ENCODE results near the gene SLC24A3. TPM values are rescaled to one million over a fixed set of nuclear protein-coding genes. Genes with fewer than 3 reads are reported as not detected.

SLC24A3 gene
- total and polyA plus RNA-seq, 2 experiments from 2014 or later: 0.81 to 2.5 TPM

DNA sequence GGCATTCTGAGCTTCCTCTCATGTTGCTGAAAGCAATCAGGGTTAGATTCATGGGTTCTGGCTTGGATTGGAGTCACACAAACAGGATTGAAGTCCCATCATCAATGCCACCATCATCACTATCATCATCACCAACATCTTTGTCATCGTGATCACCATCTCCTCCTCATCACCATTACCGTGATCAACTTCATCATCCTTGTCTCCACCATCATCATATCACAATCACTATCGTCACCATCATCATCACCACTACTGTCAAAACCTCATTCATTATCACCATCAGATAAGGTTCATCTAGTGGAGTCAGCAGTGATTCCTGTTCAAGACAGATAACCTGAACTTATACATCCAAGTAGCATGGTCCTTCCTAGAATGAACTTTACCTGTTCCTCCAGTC is 351.8 kb downstream of the SLC24A3 start:
- Histone ChIP-seq H3K4me2 (no peak overlapping the region), H3K27ac (ENCODE audit: low read depth) (no peak overlapping the region), H4K20me1 (replicated peaks; ENCODE audit: insufficient read depth) (no peaks in the 10 kb centered on the region), H3K79me2 (replicated peaks; ENCODE audit: insufficient read depth) (no peaks in the 10 kb centered on the region), H2AFZ (no peak overlapping the region), H3K36me3 (ENCODE audit: insufficient read depth) (no peaks in the 10 kb centered on the region), H3K4me3 (no peak overlapping the region), H3K9me2 (ENCODE audit: insufficient read depth) (peaks cover 10% of the 10 kb centered on the region; the same call in 1 of the 2 replicates), H3K4me1 (ENCODE audit: insufficient read depth) (no peaks in the 10 kb centered on the region), H3K27me3 (ENCODE audit: insufficient read depth) (no peaks in the 10 kb centered on the region), H3F3A (replicated peaks; ENCODE audit: low read depth) (no peaks in the 10 kb centered on the region)
- no peak overlapping the region for H3K4me3 Mint-ChIP-seq
- DNase-seq (ENCODE audit: low spot score) (no peak), ATAC-seq (no peak)
- H3K27ac Mint-ChIP-seq: no peak overlapping the region
- H3K36me3 Mint-ChIP-seq (ENCODE audit: low read depth): no peaks in the 10 kb centered on the region
- H3K27me3 Mint-ChIP-seq (ENCODE audit: insufficient read depth, low read depth, poor library complexity): no peaks in the 10 kb centered on the region
- peaks cover 6% of the 10 kb centered on the region; the same call in 2 of the 3 replicates for H3K4me1 Mint-ChIP-seq
- H3K9me3 Mint-ChIP-seq: no peaks in the 10 kb centered on the region
- no peak for TF ChIP-seq JUNB (IDR thresholded peaks at IDR 0.05; ENCODE audit: unreplicated experiment)
- no peak for TF ChIP-seq STAT1 (IDR thresholded peaks at IDR 0.05; ENCODE audit: unreplicated experiment)
- TF ChIP-seq POLR2AphosphoS5 (IDR thresholded peaks at IDR 0.05; ENCODE audit: low read depth): no peak
- TF ChIP-seq CREB1 (CRISPR knock-in tag; IDR thresholded peaks at IDR 0.05; ENCODE audit: low read depth): no peak
- TF ChIP-seq ZNF114 (CRISPR knock-in tag; IDR thresholded peaks at IDR 0.05): no peak
- no peak for TF ChIP-seq EZH2phosphoT487 (IDR thresholded peaks at IDR 0.05; ENCODE audit: unreplicated experiment)
- TF ChIP-seq ZNF331 (CRISPR knock-in tag; IDR thresholded peaks at IDR 0.05; ENCODE audit: low read depth): no peak
- TF ChIP-seq, protein P1, sequence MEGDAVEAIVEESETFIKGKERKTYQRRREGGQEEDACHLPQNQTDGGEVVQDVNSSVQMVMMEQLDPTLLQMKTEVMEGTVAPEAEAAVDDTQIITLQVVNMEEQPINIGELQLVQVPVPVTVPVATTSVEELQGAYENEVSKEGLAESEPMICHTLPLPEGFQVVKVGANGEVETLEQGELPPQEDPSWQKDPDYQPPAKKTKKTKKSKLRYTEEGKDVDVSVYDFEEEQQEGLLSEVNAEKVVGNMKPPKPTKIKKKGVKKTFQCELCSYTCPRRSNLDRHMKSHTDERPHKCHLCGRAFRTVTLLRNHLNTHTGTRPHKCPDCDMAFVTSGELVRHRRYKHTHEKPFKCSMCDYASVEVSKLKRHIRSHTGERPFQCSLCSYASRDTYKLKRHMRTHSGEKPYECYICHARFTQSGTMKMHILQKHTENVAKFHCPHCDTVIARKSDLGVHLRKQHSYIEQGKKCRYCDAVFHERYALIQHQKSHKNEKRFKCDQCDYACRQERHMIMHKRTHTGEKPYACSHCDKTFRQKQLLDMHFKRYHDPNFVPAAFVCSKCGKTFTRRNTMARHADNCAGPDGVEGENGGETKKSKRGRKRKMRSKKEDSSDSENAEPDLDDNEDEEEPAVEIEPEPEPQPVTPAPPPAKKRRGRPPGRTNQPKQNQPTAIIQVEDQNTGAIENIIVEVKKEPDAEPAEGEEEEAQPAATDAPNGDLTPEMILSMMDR (conservative IDR thresholded peaks at IDR 0.05; ENCODE audit: low read depth in 2 of 2): no peak
- TF ChIP-seq, protein P2, sequence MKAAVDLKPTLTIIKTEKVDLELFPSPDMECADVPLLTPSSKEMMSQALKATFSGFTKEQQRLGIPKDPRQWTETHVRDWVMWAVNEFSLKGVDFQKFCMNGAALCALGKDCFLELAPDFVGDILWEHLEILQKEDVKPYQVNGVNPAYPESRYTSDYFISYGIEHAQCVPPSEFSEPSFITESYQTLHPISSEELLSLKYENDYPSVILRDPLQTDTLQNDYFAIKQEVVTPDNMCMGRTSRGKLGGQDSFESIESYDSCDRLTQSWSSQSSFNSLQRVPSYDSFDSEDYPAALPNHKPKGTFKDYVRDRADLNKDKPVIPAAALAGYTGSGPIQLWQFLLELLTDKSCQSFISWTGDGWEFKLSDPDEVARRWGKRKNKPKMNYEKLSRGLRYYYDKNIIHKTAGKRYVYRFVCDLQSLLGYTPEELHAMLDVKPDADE (IDR thresholded peaks at IDR 0.05): no peak
- TF ChIP-seq NANOG (IDR thresholded peaks at IDR 0.05; ENCODE audit: borderline replicate concordance): no peak
- TF ChIP-seq, protein P3, sequence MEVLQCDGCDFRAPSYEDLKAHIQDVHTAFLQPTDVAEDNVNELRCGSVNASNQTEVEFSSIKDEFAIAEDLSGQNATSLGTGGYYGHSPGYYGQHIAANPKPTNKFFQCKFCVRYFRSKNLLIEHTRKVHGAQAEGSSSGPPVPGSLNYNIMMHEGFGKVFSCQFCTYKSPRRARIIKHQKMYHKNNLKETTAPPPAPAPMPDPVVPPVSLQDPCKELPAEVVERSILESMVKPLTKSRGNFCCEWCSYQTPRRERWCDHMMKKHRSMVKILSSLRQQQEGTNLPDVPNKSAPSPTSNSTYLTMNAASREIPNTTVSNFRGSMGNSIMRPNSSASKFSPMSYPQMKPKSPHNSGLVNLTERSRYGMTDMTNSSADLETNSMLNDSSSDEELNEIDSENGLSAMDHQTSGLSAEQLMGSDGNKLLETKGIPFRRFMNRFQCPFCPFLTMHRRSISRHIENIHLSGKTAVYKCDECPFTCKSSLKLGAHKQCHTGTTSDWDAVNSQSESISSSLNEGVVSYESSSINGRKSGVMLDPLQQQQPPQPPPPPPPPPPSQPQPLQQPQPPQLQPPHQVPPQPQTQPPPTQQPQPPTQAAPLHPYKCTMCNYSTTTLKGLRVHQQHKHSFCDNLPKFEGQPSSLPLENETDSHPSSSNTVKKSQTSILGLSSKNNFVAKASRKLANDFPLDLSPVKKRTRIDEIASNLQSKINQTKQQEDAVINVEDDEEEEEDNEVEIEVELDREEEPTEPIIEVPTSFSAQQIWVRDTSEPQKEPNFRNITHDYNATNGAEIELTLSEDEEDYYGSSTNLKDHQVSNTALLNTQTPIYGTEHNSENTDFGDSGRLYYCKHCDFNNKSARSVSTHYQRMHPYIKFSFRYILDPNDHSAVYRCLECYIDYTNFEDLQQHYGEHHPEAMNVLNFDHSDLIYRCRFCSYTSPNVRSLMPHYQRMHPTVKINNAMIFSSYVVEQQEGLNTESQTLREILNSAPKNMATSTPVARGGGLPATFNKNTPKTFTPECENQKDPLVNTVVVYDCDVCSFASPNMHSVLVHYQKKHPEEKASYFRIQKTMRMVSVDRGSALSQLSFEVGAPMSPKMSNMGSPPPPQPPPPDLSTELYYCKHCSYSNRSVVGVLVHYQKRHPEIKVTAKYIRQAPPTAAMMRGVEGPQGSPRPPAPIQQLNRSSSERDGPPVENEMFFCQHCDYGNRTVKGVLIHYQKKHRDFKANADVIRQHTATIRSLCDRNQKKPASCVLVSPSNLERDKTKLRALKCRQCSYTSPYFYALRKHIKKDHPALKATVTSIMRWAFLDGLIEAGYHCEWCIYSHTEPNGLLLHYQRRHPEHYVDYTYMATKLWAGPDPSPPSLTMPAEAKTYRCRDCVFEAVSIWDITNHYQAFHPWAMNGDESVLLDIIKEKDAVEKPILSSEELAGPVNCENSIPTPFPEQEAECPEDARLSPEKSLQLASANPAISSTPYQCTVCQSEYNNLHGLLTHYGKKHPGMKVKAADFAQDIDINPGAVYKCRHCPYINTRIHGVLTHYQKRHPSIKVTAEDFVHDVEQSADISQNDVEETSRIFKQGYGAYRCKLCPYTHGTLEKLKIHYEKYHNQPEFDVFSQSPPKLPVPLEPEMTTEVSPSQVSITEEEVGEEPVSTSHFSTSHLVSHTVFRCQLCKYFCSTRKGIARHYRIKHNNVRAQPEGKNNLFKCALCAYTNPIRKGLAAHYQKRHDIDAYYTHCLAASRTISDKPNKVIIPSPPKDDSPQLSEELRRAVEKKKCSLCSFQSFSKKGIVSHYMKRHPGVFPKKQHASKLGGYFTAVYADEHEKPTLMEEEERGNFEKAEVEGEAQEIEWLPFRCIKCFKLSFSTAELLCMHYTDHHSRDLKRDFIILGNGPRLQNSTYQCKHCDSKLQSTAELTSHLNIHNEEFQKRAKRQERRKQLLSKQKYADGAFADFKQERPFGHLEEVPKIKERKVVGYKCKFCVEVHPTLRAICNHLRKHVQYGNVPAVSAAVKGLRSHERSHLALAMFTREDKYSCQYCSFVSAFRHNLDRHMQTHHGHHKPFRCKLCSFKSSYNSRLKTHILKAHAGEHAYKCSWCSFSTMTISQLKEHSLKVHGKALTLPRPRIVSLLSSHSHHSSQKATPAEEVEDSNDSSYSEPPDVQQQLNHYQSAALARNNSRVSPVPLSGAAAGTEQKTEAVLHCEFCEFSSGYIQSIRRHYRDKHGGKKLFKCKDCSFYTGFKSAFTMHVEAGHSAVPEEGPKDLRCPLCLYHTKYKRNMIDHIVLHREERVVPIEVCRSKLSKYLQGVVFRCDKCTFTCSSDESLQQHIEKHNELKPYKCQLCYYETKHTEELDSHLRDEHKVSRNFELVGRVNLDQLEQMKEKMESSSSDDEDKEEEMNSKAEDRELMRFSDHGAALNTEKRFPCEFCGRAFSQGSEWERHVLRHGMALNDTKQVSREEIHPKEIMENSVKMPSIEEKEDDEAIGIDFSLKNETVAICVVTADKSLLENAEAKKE (CRISPR knock-in tag; IDR thresholded peaks at IDR 0.05): no peak
- no peak for TF ChIP-seq EZH2 (IDR thresholded peaks at IDR 0.05; ENCODE audit: low read depth, unreplicated experiment)
- TF ChIP-seq, protein P4, sequence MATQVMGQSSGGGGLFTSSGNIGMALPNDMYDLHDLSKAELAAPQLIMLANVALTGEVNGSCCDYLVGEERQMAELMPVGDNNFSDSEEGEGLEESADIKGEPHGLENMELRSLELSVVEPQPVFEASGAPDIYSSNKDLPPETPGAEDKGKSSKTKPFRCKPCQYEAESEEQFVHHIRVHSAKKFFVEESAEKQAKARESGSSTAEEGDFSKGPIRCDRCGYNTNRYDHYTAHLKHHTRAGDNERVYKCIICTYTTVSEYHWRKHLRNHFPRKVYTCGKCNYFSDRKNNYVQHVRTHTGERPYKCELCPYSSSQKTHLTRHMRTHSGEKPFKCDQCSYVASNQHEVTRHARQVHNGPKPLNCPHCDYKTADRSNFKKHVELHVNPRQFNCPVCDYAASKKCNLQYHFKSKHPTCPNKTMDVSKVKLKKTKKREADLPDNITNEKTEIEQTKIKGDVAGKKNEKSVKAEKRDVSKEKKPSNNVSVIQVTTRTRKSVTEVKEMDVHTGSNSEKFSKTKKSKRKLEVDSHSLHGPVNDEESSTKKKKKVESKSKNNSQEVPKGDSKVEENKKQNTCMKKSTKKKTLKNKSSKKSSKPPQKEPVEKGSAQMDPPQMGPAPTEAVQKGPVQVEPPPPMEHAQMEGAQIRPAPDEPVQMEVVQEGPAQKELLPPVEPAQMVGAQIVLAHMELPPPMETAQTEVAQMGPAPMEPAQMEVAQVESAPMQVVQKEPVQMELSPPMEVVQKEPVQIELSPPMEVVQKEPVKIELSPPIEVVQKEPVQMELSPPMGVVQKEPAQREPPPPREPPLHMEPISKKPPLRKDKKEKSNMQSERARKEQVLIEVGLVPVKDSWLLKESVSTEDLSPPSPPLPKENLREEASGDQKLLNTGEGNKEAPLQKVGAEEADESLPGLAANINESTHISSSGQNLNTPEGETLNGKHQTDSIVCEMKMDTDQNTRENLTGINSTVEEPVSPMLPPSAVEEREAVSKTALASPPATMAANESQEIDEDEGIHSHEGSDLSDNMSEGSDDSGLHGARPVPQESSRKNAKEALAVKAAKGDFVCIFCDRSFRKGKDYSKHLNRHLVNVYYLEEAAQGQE (IDR thresholded peaks at IDR 0.05; ENCODE audit: unreplicated experiment): no peak
